Right forelimb (tissue), 1 donor: ENCODE measurements around the gene RNF113B.

Source experiments
- DNase-seq: peaks from one replicate; pipeline ENCODE4 v3.0.0-alpha.2; 2018

The RNF113B gene

GRCh38 chr13:98176777-98177608, at the start of gene RNF113B:
Gene RNF113B, minus strand, starts transcription at chr13:98177269. Its CDS starts 33 bp downstream, at chr13:98177236.
- no peak for DNase-seq

DNA sequence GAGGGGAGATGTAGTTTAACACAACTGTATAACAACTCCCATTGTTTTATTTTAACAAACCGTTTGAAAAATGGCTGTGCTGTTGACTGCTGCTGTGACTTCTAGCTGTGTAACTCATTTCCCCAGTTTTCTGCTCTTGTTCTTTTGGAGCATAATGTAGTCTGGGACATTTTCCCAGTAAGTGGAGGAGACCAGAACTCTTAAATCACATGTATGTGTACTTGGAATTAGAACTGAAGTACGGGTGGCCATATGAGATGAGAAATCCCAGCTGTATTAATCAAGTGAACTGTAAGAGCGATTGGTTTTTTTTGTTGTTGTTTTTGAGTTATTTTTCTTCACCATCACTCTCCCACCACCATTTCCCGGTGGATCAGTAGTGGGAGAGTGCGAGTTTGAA, 49.4 kb upstream of the RNF113B start:
- DNase-seq: no peak

- no peak for DNase-seq
These were observed 48.2 kb upstream of the RNF113B start for GRCh38 chr13:98225036-98225940.

GRCh38 chr13:98224557-98224956, 47.5 kb upstream of the RNF113B start:
- DNase-seq: no peak

GRCh38 chr13:98223741-98224140, 46.7 kb upstream of the RNF113B start:
- DNase-seq: no peak

GRCh38 chr13:98222816-98223215, 45.7 kb upstream of the RNF113B start:
- DNase-seq: no peak

DNA sequence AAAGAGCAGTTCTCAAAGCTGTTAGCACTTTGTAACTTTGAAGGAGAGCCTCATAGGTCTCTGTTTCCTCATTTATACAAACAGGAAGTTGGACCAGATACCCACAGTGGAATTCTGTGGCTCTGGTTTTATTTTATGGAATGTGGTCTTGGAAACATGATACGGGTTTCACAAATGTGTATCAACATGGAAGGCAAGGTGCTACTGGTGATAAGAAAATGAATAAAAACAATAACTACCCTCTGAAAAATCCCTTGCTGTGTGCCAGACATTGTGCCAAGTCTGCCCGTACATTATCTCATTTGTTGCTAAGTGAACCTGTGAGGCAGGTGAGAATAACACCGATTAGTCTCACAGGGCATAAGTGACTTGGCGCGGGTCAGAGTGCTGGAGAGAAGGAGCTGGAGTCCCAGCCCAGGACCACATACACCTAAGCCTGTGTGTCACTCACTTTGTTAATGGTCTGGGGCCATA, 45.0 kb upstream of the RNF113B start:
- no peak for DNase-seq

GRCh38 chr13:98221234-98221633, 44.2 kb upstream of the RNF113B start:
- DNase-seq: peak; percentile 50

DNA sequence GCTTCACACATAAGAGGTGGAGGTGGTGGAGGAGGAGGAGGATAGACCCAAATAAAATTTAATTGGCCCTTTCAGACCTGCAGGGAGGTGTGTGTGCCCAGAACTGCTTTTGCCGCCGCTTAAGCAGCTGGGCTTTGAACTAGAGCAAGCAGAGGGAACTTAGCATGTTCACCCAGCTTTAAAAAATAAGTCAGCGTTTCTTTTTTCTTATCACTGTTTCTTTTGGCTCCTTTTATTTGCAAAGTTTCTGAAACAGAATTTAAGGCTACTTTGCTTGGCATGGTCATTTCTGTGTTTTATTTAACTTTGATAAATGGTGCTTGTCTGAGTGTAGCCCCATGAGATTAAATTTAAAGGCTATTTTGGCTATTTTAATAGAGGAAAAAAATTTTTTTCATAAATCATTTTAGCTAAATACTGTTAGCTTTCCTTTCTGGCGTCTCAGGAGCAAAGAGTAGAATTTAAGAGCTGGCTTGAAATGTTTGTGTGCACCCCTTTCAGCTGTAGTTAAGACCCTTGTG, 43.3 kb upstream of the RNF113B start:
- no peak for DNase-seq

DNA sequence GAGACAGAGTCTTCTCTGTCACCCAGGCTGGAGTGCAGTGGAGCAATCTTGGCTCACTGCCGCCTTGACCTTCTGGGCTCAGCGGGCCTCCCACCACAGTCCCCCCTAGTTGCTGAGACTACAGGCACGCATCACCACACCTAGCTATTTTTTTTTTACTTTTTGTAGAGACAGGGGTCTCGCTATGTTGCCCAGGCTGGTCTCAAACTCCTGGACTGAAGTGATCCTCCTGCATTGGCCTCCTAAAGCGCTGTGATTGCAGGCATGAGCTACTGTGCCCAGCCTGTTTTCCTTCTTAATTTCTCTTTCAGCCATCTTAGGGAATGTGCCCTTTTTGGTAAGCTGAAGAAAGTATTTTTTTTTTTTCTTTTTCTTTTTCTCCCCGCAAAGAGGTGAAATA, 42.6 kb upstream of the RNF113B start:
- DNase-seq: no peak

DNA sequence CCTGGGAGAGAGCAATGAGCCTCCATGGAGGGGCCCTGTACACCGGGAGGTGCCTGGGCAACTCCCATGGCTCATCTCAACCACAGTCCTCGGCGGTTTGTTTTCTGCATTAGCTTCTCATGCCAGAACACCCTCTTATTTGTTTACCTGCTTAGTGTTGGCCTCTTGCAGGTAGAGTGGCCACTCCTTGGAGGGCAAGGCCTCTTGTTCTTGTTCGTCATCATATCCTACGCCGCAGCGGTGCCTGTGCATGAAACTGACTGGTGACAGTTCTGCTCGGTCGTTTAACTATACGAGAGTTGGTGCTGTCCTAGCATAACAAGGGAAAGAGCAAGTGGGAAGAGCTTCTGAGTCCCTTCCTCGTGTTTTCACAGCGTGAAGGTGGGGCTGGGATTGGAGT, 40.5 kb upstream of the RNF113B start:
- no peak for DNase-seq

- no peak for DNase-seq
These were observed 39.7 kb upstream of the RNF113B start for GRCh38 chr13:98216711-98217285.

DNA sequence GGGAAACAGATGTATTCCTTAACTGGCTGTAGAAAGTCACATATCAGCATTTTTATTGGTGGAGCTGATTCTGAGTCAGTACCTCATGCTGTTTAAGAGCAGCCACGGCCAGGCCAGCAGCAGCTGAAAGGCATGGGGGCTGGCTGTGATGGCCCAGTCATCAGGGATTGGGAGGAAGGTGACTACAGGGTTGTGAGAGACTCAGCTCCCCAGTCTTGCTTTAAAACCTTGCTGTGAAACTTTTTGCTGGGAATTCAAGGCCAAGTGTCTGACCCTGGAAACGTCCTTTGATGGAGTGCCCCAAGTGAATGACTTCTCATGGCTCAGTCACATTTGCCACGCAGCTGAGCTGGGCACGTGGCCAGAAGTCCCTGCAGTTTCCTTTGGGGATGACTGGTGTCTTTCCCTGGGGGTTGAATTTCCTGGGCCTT, 39.1 kb upstream of the RNF113B start:
- DNase-seq: no peak

DNA sequence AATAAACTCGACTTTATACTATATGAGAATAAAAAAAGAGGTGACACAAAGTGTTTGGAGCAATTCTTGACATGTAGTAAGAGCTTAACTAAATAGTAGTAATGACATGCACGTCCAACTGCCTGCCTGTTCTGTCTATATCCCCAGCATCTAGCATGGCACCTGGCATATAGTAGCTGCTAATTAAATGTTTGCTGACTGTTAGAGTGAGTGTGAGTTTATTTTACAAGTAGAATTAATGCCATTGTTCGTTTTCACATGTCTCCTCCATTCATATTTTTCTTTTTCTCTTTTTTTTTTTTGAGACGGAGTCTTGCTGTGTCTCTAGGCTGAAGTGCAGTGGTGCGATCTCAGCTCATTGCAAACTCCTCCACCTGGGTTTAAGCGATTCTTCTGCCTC, 38.4 kb upstream of the RNF113B start:
- no peak for DNase-seq

DNA sequence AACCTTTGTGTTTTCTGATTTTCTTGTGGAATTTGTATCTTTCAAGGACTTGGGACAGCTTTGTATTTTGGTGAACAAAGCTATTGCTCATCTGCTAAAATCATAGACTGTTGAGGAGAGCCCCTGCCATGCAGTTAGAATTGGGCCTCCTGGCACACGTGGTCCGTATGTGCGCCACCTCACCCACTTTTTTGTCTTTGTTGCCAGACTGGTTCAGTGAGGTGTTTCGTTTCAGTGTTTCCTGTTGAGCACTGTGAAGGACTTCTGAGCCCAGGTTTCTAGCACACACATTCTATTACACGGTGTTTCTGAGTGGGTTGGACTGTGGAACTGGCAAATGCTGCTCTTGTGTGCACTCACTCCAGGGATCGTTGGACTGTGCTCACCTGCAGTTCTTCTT, 37.6 kb upstream of the RNF113B start:
- DNase-seq: no peak

DNA sequence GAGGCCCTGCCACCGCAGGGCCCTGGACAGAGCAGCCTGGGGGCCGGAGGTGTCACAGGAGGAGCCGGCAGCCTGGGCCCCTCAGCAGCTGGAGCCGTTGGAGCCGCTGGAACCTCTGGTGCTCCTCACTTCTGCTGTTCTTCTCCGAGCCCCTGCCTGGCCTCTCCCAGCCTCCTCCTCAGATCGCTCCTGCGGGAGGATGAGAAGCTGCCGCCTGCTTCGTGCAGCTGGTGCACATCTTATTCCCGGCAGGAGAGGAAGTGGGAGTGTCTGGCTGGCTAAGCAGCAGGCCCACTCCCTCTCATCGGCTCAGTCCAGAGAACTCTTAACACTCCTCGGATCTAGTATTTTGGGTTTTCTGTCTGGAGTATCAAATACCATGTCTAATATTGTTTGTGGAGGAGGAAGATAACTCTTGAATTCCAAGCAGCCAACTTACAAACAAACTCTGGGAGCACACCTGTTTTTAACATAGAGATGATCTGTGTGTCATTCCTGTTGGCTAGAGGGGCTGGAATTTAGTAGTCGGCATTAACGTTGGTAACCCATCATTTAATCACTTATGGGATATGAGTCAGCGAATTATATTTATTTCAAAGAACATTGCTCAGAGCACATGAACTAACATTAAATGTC, 37.1 kb upstream of the RNF113B start:
- DNase-seq: peak; percentile 76

DNA sequence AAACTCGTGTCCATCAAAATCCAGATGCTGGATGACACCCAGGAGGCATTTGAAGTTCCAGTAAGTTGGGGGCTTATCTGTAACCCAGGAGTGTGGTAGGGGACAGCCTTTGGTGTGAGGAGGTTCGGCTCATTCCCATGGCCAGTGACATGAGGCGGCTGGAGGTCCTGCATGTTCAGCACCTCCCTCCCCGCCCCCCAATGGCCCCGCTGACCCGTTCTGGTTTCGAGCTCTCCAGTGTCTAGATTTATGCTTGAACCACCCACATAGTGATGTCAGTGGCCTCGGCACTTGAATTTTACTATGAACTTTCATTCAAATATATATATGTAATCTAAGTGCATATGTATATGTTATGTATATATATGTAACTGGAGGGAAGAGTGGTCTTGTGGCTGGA, 36.3 kb upstream of the RNF113B start:
- DNase-seq: no peak

- DNase-seq: no peak
These were observed 35.7 kb upstream of the RNF113B start for GRCh38 chr13:98212763-98213162.

GRCh38 chr13:98208606-98209005, 31.5 kb upstream of the RNF113B start:
- no peak for DNase-seq

DNA sequence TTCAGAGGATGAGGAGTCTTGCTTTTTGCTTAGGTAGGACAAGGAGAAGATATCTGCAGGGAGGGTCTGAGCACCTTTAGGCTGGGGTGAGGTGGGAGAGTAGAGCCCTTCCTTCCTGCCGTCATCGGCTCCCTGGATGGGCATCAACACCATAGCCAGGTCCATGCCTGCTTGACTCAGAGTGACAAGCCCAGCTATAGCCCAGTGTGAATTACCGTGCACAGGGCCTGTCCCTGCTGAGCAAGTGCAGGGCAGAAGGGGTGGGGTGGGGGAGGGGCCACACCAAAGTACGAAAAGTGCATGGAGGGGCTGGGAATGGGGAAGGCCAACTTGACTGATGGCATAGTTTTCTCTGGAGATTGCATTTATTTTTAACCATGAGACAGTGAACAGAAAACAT, 30.3 kb upstream of the RNF113B start:
- no peak for DNase-seq

- no peak for DNase-seq
These were observed 29.9 kb upstream of the RNF113B start for GRCh38 chr13:98206946-98207345.

GRCh38 chr13:98204546-98204945, 27.5 kb upstream of the RNF113B start:
- DNase-seq: no peak
